SIG-M5 treated with dmso at 0.1 percent for 504 hours (cell line): ENCODE results near the gene SRSF4.

ENCODE experiments used
- DNase-seq: peaks from one replicate; lab custom pipeline; 2025; ENCODE audit not compliant: unreplicated experiment; lab: John Stamatoyannopoulos, UW

Gene SRSF4

GRCh38 chr1:29201595-29202051 lies 19.9 kb upstream of the SRSF4 start:
- no peak for DNase-seq

- no peak for DNase-seq
Measured at GRCh38 chr1:29200906-29201594, 19.4 kb upstream of the SRSF4 start.

GRCh38 chr1:29197993-29198392 lies 16.3 kb upstream of the SRSF4 start:
- no peak for DNase-seq

- peak; percentile 33 for DNase-seq
Measured at GRCh38 chr1:29197590-29197924, 15.9 kb upstream of the SRSF4 start.

- no peak for DNase-seq
Measured at GRCh38 chr1:29196863-29197589, 15.3 kb upstream of the SRSF4 start.

GRCh38 chr1:29195881-29196291 lies 14.2 kb upstream of the SRSF4 start:
- no peak for DNase-seq

GRCh38 chr1:29193879-29194455 lies 12.3 kb upstream of the SRSF4 start:
- DNase-seq = no peak

GRCh38 chr1:29190718-29191117 lies 9.0 kb upstream of the SRSF4 start:
- no peak for DNase-seq

GRCh38 chr1:29186707-29187106 lies 5.0 kb upstream of the SRSF4 start:
- no peak for DNase-seq

GRCh38 chr1:29186252-29186651 lies 4.6 kb upstream of the SRSF4 start:
- no peak for DNase-seq

GRCh38 chr1:29183287-29183686 lies 1.6 kb upstream of the SRSF4 start:
- peak; percentile 37 for DNase-seq

- peak; percentile 59 for DNase-seq
Measured at GRCh38 chr1:29180497-29181412, 945 bp downstream of the SRSF4 start.

GRCh38 chr1:29179641-29180184 lies 2.0 kb downstream of the SRSF4 start:
- DNase-seq = no peak

GRCh38 chr1:29177022-29177705 lies 4.5 kb downstream of the SRSF4 start:
- DNase-seq = no peak

- no peak for DNase-seq
Measured at GRCh38 chr1:29176576-29176975, 5.1 kb downstream of the SRSF4 start.

- DNase-seq = no peak
Measured at GRCh38 chr1:29172415-29172939, 9.2 kb downstream of the SRSF4 start.

GRCh38 chr1:29171521-29171920 lies 10.2 kb downstream of the SRSF4 start:
- no peak for DNase-seq

- DNase-seq = no peak
Measured at GRCh38 chr1:29171089-29171488, 10.6 kb downstream of the SRSF4 start.

- DNase-seq = no peak
Measured at GRCh38 chr1:29169976-29170375, 11.7 kb downstream of the SRSF4 start.

- DNase-seq = no peak
Measured at GRCh38 chr1:29167904-29168303, 13.8 kb downstream of the SRSF4 start.
